HEK293T (cell line): Measurements from ENCODE around the gene ELOVL6.

ENCODE experiments used
- BHLHE40 ChIP-seq: fragments of 450-650 bp; IDR thresholded peaks from 2 replicates; pipeline ENCODE4 v1.6.1; 2016; ENCODE audit warnings: mild to moderate bottlenecking, moderate library complexity, borderline replicate concordance
- ELF4 ChIP-seq: fragments of 450-650 bp; IDR thresholded peaks from 2 replicates; pipeline ENCODE4 v1.6.1; 2017; ENCODE audit warnings: antibody characterized with exemption
- FOXA1 ChIP-seq: fragments of 450-650 bp; IDR thresholded peaks from 2 replicates; pipeline ENCODE4 v1.6.1; 2016; ENCODE audit warnings: mild to moderate bottlenecking
- FOXK2 ChIP-seq: fragments of 450-650 bp; IDR thresholded peaks from 2 replicates; pipeline ENCODE4 v1.6.1; 2016; ENCODE audit warnings: mild to moderate bottlenecking
- FOXM1 ChIP-seq: fragments of 450-650 bp; IDR thresholded peaks from 2 replicates; pipeline ENCODE4 v1.6.1; 2017; ENCODE audit warnings: mild to moderate bottlenecking, borderline replicate concordance
- L3MBTL2 ChIP-seq: fragments of 450-650 bp; conservative IDR thresholded peaks from 2 replicates; pipeline ENCODE4 v1.6.1; 2016; ENCODE audit warnings: mild to moderate bottlenecking
- LEF1 ChIP-seq: fragments of 450-650 bp; IDR thresholded peaks from 2 replicates; pipeline ENCODE4 v1.6.1; 2017; ENCODE audit warnings: mild to moderate bottlenecking, borderline replicate concordance
- NFRKB ChIP-seq: fragments of 450-650 bp; IDR thresholded peaks from 2 replicates; pipeline ENCODE4 v1.6.1; 2016; ENCODE audit warnings: mild to moderate bottlenecking, moderate library complexity
- SP1 ChIP-seq: fragments of 450-650 bp; IDR thresholded peaks from 2 replicates; pipeline ENCODE4 v1.6.1; 2017
- SUZ12 ChIP-seq: fragments of 450-650 bp; IDR thresholded peaks from 2 replicates; pipeline ENCODE4 v1.6.1; 2016; ENCODE audit warnings: mild to moderate bottlenecking
- TARDBP ChIP-seq: fragments of 450-650 bp; IDR thresholded peaks from 2 replicates; pipeline ENCODE4 v1.6.1; 2016
- ZNF384 ChIP-seq: fragments of 450-650 bp; IDR thresholded peaks from 2 replicates; pipeline ENCODE4 v1.6.1; 2016
- TF ChIP-seq, protein P1 (sequence below): fragments of 450-650 bp; IDR thresholded peaks from 2 replicates; pipeline ENCODE4 v1.6.1; 2016

DNA sequence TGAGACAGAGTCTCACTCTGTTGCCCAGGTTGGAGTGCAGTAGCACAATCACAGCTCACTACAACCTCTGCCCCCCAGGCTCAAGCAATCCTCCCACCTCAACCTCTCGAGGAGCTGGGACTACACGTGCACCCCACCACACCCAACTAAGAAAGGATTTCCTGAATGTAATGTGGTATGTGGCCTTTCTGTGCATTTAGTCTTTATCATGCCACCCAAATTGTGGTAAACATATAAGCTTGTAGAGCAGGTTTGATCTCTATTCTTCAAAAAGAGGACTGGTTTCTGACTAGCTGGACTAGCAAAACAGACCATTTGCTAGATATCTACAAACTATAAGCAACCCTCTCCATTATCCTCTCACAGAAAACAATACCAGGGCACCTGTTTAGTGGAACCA is 33.6 kb downstream of the ELOVL6 start:
- TF ChIP-seq L3MBTL2 (no peak), ELF4 (no peak), SP1 (no peak), LEF1 (no peak), FOXA1 (no peak), FOXK2 (no peak), BHLHE40 (no peak), TARDBP (no peak), FOXM1 (no peak), SUZ12 (no peak), NFRKB (no peak), ZNF384 (no peak)
- TF ChIP-seq, protein P1, sequence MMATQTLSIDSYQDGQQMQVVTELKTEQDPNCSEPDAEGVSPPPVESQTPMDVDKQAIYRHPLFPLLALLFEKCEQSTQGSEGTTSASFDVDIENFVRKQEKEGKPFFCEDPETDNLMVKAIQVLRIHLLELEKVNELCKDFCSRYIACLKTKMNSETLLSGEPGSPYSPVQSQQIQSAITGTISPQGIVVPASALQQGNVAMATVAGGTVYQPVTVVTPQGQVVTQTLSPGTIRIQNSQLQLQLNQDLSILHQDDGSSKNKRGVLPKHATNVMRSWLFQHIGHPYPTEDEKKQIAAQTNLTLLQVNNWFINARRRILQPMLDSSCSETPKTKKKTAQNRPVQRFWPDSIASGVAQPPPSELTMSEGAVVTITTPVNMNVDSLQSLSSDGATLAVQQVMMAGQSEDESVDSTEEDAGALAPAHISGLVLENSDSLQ, result no peak
